Activated naive CD8-positive, alpha-beta T cell treated with anti-CD3 and anti-CD28 coated beads, Interleukin-2, amount 50 U/mL, for 24 hours (primary cell): Measurements from ENCODE around the gene RTL1.

ENCODE experiments used
- ATAC-seq: fragments of 150-1000 bp; cut with Tn5 transposase; one replicate; pipeline ENCODE4 v1.10.0; 2021
- DNase-seq: peaks from one replicate; pipeline ENCODE4 v3.0.0; 2021
- H3K27ac Mint-ChIP-seq: one replicate; pipeline ENCODE4 v1.8.0; 2021; ENCODE audit warnings: mild to moderate bottlenecking, mixed read lengths
- H3K27me3 Mint-ChIP-seq: one replicate; pipeline ENCODE4 v1.8.0; 2021; ENCODE audit warnings: mixed read lengths
- H3K36me3 Mint-ChIP-seq: one replicate; pipeline ENCODE4 v1.8.0; 2021; ENCODE audit warnings: low read depth, mixed read lengths
- H3K4me1 Mint-ChIP-seq: one replicate; pipeline ENCODE4 v1.8.0; 2021; ENCODE audit warnings: mixed read lengths
- H3K4me3 Mint-ChIP-seq: one replicate; pipeline ENCODE4 v1.8.0; 2021; ENCODE audit warnings: mild to moderate bottlenecking, moderate library complexity, mixed read lengths
- H3K9me3 Mint-ChIP-seq: one replicate; pipeline ENCODE4 v1.8.0; 2021; ENCODE audit warnings: mixed read lengths

The RTL1 gene

GRCh38 chr14:100903672-100904185 lies at the start of gene RTL1:
Gene RTL1, minus strand, starts transcription at chr14:100903722. Its CDS starts 18,934 bp downstream, at chr14:100884788.
- no peaks in the 10 kb centered on the region for H3K9me3 Mint-ChIP-seq
- no peaks in the 10 kb centered on the region for H3K36me3 Mint-ChIP-seq
- no peaks in the 10 kb centered on the region for H3K4me1 Mint-ChIP-seq
- H3K4me3 Mint-ChIP-seq, result no peak within 1 kb of the TSS
- ATAC-seq (no peak), DNase-seq (no peak)
- H3K27me3 Mint-ChIP-seq, result peaks cover 52% of the 10 kb centered on the region
- no peak within 1 kb of the TSS for H3K27ac Mint-ChIP-seq

GRCh38 chr14:100950024-100950423 lies 46.5 kb upstream of the RTL1 start:
- Mint-ChIP-seq H3K36me3 (no peaks in the 10 kb centered on the region), H3K27me3 (peaks cover 2% of the 10 kb centered on the region), H3K4me3 (no peak overlapping the region), H3K9me3 (no peaks in the 10 kb centered on the region), H3K27ac (no peak overlapping the region), H3K4me1 (no peaks in the 10 kb centered on the region)
- DNase-seq (no peak), ATAC-seq (no peak)

- DNase-seq, result no peak
- H3K4me1 Mint-ChIP-seq, result no peaks in the 10 kb centered on the region
- H3K9me3 Mint-ChIP-seq, result no peaks in the 10 kb centered on the region
- H3K4me3 Mint-ChIP-seq, result no peak overlapping the region
- no peak overlapping the region for H3K27ac Mint-ChIP-seq
- ATAC-seq, result no peak
- H3K36me3 Mint-ChIP-seq, result no peaks in the 10 kb centered on the region
- peaks cover 5% of the 10 kb centered on the region for H3K27me3 Mint-ChIP-seq
Observed at GRCh38 chr14:100944052-100944451, 40.5 kb upstream of the RTL1 start.

DNA sequence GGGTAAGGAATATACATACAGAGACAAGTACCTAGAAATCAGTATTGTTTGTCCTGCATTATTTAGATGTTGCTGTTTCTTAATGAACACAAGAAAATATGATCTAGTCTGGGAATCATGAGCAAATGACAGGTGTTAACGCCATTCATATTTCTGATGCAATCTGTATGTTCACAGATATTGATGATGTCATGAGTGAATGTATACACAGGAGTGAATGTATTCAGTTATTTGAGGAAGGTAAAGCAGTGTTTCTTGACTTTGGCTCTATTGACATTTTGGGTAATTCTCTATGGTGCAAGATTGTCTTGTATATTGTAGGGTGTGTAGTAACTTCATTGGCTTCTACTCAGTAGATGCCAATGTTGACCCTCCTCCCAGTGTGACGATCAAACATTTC lies 26.7 kb upstream of the RTL1 start:
- Mint-ChIP-seq H3K4me1 (no peaks in the 10 kb centered on the region), H3K36me3 (no peaks in the 10 kb centered on the region), H3K27me3 (peaks cover 6% of the 10 kb centered on the region), H3K9me3 (peaks cover 7% of the 10 kb centered on the region), H3K27ac (no peak overlapping the region), H3K4me3 (no peak overlapping the region)
- no peak for DNase-seq
- ATAC-seq, result no peak

DNA sequence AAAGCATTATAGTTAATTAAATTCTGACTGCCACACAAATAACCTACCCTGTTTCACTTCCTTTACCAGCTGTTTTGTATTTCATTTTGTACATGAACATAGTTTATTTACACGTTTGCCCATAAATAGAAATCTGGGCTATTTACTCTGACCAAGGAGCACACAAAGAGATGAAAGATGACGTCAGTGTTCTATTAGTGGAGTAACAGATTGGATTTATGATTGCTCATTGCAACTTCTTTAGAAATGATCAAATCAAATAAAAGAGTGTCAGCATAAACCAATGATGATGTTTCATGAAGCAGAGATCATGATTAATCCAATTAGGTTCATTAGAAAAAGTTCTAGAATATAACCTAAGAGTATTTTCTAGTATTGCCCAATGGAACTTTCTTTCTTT lies 12.0 kb upstream of the RTL1 start:
- Mint-ChIP-seq H3K4me3 (no peak overlapping the region), H3K36me3 (no peaks in the 10 kb centered on the region), H3K27me3 (peaks cover 5% of the 10 kb centered on the region), H3K4me1 (no peaks in the 10 kb centered on the region), H3K27ac (no peak overlapping the region), H3K9me3 (no peaks in the 10 kb centered on the region)
- no peak for DNase-seq
- no peak for ATAC-seq

DNA sequence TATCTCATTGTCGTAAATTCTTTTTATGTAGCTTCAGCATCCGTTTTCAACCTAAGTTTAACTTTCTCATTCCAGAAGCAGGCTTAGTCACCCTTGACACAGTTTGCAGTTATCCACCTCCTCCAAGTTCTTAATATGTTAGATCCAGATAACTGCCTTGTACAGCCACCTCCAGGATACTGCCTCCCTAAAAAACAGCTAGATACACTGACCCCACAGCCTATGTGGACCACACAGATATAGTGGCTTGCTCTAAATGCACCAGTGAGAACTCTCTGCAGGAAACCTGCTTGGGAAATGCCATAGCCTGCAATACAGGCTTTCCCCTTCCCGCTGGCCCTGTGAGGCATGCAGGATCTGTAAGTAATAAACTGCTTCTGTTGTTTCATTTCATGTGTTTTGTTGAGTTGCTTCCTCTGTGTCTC lies 11.1 kb upstream of the RTL1 start:
- ATAC-seq, result no peak
- Mint-ChIP-seq H3K27me3 (peaks cover 5% of the 10 kb centered on the region), H3K9me3 (no peaks in the 10 kb centered on the region)

DNA sequence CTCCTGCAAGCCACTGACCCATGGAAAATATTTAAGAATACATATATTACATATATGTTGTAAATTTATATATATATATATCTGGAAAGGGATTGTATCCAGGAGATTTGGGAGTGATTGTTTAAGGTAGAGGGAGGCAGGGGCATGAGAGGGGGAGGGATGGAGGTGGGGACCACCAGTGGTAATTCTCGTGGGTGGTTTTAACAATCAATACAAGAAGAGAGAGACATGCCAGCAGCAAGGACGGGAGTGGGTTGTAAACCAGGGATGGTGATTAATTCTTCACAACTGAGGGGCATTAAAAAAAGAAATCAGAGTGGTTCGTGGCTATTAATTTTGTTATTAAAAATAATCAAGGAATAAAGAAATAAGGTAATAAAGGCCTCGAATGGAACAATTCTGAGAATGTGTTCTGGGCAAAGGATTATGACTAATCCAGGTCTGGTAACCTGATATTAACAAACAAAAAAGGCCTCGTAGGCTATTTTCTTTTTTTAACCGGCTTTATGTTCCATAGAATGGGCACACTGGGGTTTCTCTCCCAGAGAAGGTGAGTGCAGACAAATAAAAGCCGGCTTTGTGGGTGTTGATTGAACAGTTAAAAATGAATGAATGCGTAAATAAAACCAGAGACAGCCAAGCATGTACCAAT lies 8.3 kb upstream of the RTL1 start:
- DNase-seq (no peak), ATAC-seq (no peak)
- Mint-ChIP-seq H3K4me1 (no peaks in the 10 kb centered on the region), H3K9me3 (no peaks in the 10 kb centered on the region), H3K36me3 (no peaks in the 10 kb centered on the region), H3K27ac (no peak overlapping the region), H3K27me3 (peaks cover 3% of the 10 kb centered on the region), H3K4me3 (no peak overlapping the region)

More for the DNA sequence above, 11.1 kb upstream of the RTL1 start:
- Mint-ChIP-seq H3K36me3 (no peaks in the 10 kb centered on the region), H3K4me1 (no peaks in the 10 kb centered on the region), H3K27ac (no peak overlapping the region), H3K4me3 (no peak overlapping the region)
- no peak for DNase-seq

DNA sequence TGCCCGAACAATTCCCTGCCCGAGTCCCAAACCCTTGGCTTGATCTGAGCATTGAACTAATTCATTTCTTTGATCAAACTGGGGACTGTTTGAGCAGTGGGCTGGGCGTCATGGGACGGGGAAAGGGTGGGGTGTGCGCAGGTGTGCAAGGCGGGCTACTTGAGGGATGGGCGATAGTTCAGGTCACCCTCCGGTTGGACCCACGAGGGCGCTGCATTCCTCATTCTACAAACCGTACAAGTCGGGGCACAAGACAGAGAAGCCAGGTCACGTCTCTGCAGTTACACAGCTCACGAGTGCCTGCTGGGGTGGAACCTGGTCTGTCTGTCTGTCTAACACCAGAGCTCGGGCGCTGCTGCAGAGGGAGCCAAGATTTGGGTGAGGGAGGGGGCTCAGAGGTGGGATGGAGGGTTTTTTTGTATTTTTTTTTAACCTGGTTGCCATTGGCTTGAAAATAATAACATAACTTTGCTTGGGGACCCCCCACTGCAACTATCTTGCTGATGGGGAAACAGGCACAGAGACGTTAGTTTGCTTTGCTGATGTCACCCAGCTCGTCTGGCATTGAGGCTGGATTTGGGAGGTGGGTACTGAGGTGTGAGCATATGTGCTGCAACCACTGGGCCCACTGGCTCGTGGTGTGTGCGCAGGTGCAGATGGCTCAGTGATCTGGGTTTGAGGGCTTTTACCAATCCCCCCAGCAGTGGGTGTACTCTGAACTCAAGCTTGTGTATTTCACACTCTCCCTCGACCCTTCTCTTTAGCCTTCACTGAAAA lies 7.6 kb upstream of the RTL1 start:
- no peaks in the 10 kb centered on the region for H3K36me3 Mint-ChIP-seq
- no peak overlapping the region for H3K4me3 Mint-ChIP-seq
- DNase-seq (no peak), ATAC-seq (no peak)
- H3K27ac Mint-ChIP-seq, result no peak overlapping the region
- no peaks in the 10 kb centered on the region for H3K4me1 Mint-ChIP-seq
- H3K9me3 Mint-ChIP-seq, result no peaks in the 10 kb centered on the region
- peaks cover 3% of the 10 kb centered on the region for H3K27me3 Mint-ChIP-seq

- no peaks in the 10 kb centered on the region for H3K4me1 Mint-ChIP-seq
- no peak overlapping the region for H3K4me3 Mint-ChIP-seq
- ATAC-seq, result no peak
- peaks cover 6% of the 10 kb centered on the region for H3K27me3 Mint-ChIP-seq
- DNase-seq, result no peak
- no peak overlapping the region for H3K27ac Mint-ChIP-seq
- H3K9me3 Mint-ChIP-seq, result no peaks in the 10 kb centered on the region
- no peaks in the 10 kb centered on the region for H3K36me3 Mint-ChIP-seq
Observed at GRCh38 chr14:100909439-100909838, 5.9 kb upstream of the RTL1 start.

DNA sequence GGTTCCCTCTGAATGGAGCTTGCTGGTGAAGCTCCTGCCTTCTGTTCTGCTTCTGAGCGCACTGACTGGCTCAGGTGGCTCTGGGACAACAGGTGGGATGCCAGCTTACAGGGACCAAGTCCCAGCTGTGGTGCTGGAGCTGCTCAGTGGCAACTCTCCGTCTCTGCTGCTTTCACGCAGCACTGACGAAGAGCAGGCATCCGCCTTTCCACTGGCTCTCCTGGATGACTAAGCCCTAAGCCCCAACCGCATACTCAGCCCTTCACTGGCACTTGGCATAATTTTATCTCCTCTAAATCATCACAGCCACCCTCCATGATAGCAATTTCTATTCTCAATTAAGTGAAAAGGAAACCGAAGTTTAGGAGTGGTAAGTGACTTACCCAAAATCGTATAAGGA lies 3.7 kb upstream of the RTL1 start:
- Mint-ChIP-seq H3K4me3 (no peak overlapping the region), H3K9me3 (no peaks in the 10 kb centered on the region), H3K4me1 (no peaks in the 10 kb centered on the region), H3K27ac (no peak overlapping the region), H3K27me3 (peaks cover 21% of the 10 kb centered on the region), H3K36me3 (no peaks in the 10 kb centered on the region)
- ATAC-seq (no peak), DNase-seq (no peak)

- no peak overlapping the region for H3K4me3 Mint-ChIP-seq
- peaks cover 28% of the 10 kb centered on the region for H3K27me3 Mint-ChIP-seq
- no peaks in the 10 kb centered on the region for H3K36me3 Mint-ChIP-seq
- no peaks in the 10 kb centered on the region for H3K9me3 Mint-ChIP-seq
- H3K4me1 Mint-ChIP-seq, result no peaks in the 10 kb centered on the region
- ATAC-seq, result no peak
- no peak for DNase-seq
- no peak overlapping the region for H3K27ac Mint-ChIP-seq
Observed at GRCh38 chr14:100906420-100906819, 2.9 kb upstream of the RTL1 start.

GRCh38 chr14:100905166-100905565 lies 1.6 kb upstream of the RTL1 start:
- H3K9me3 Mint-ChIP-seq, result no peaks in the 10 kb centered on the region
- DNase-seq, result no peak
- H3K36me3 Mint-ChIP-seq, result no peaks in the 10 kb centered on the region
- peaks cover 38% of the 10 kb centered on the region for H3K27me3 Mint-ChIP-seq
- no peaks in the 10 kb centered on the region for H3K4me1 Mint-ChIP-seq
- H3K4me3 Mint-ChIP-seq, result no peak overlapping the region
- ATAC-seq, result no peak
- no peak overlapping the region for H3K27ac Mint-ChIP-seq

- Mint-ChIP-seq H3K27me3 (peaks cover 45% of the 10 kb centered on the region), H3K4me3 (no peak overlapping the region), H3K27ac (no peak overlapping the region), H3K9me3 (no peaks in the 10 kb centered on the region), H3K4me1 (no peaks in the 10 kb centered on the region), H3K36me3 (no peaks in the 10 kb centered on the region)
- DNase-seq, result no peak
- ATAC-seq, result no peak
Observed at GRCh38 chr14:100904307-100905087, 975 bp upstream of the RTL1 start.

GRCh38 chr14:100903134-100903468 lies 421 bp downstream of the RTL1 start:
- Mint-ChIP-seq H3K9me3 (no peaks in the 10 kb centered on the region), H3K36me3 (no peaks in the 10 kb centered on the region), H3K27me3 (peaks cover 54% of the 10 kb centered on the region), H3K4me3 (no peak overlapping the region), H3K27ac (no peak overlapping the region), H3K4me1 (no peaks in the 10 kb centered on the region)
- no peak for DNase-seq
- no peak for ATAC-seq
